Right ventricle myocardium superior (tissue), 1 donor: Measurements from ENCODE around the gene CDK14. TPM values are rescaled to one million over a fixed set of nuclear protein-coding genes. Genes with fewer than 3 reads are reported as not detected.
A peak's percentile ranks its signal among the peaks of the same experiment; 100 is the strongest.

Experiments used
- ATAC-seq: fragments of 200-7000 bp; cut with Tn5 transposase; one replicate; pipeline ENCODE4 v1.9.1; 2020; ENCODE audit warnings: mild to moderate bottlenecking; ENCODE audit not compliant: poor library complexity
- DNase-seq: peaks from one replicate; pipeline ENCODE4 v3.0.0-alpha.2; 2020
- intact Hi-C: fragments of 100-400 bp; cut with DNase I; formaldehyde crosslinking; loops from one replicate; pipeline ENCODE4 v1.11.2; 2022
- long read RNA-seq: library from polyadenylated mRNA; unstranded; transcript quantifications from one replicate; pipeline ENCODE4 v2.0.0, GENCODE V29; 2021
- total RNA-seq: library from RNA; stranded (reverse); fragmentation: NEBNext Ultra II Directional; extraction: Animal tissue kit (Norgen Biotek cat#: 25700); gene quantifications from one replicate; pipeline ENCODE4 v1.2.1, GENCODE V29; 2021
- donor health status: DM: no; HTN: yes; CAD: no; lungs with severe emphysema.

CDK14 gene
- total RNA-seq = 24.2 TPM
- long read RNA-seq, full-length matches to known transcripts = 11 of 16 reads
- long read RNA-seq, partial matches to known transcripts = 1 of 16 reads
- long read RNA-seq, other reads (novel, unspliced or antisense) = 4 of 16 reads

GRCh38 chr7:90595801-90596670 is at the start of gene CDK14:
TSS of gene CDK14 (plus strand) at chr7:90596321. CDS start at chr7:90596628, 307 bp downstream.
- intact Hi-C loops = loop anchor here (10.0 kb wide), 1 partner anchor 129 kb away; no protein-coding TSS in a partner anchor
- ATAC-seq = peak; percentile 84
- peak; percentile 91 for DNase-seq

- DNase-seq = no peak
- intact Hi-C loops = loop anchor here (5.0 kb wide), 1 partner anchor 76 kb away; no protein-coding TSS in a partner anchor
- no peak for ATAC-seq
Measured at GRCh38 chr7:90551036-90551435, 45.1 kb upstream of the CDK14 start.

GRCh38 chr7:90552521-90552920 is 43.6 kb upstream of the CDK14 start:
- ATAC-seq (peak; percentile 48), DNase-seq (no peak)
- intact Hi-C loops = loop anchor here (2.0 to 5.0 kb wide), 2 partner anchors 75 to 482 kb away; no protein-coding TSS in a partner anchor

DNA sequence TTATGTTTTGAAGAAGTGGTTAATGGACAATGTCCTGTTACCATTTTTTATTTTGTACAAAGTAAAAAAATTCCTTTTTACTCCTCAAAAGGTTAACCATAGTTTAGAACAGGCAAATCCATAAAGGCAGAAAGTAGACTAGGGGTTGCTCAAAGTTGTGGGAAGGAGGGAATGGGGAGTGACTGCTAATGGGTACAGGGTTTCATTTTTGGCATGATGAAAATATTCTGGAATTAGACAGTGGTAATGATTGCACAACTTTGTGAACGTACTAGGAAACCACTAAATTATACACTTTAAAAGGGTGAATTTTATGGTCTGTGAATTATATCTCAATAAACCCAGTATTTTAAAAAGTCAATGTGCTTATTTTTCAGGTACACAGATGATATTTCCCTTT is 35.4 kb upstream of the CDK14 start:
- no peak for DNase-seq
- intact Hi-C loops = no loop called here
- ATAC-seq = no peak

DNA sequence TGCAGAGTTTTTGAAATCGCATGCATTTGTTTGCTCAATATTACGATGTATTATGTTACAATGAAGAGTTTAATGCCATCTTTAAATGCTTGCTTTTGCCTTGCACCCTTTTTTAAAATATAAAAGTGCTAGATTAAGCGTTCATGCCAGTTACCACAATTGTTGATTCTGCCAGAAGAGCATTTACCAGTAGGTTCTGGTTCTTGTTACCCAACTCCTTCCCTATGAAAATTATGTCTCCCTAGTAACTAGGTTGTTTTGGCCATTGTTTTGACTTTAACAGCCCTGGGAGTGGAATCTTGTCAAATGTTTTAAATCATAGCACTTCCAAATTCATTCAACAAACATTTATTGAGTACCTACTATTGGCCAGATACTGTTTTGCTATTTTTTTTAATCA is 32.8 kb upstream of the CDK14 start:
- no peak for ATAC-seq
- intact Hi-C loops = no loop called here
- no peak for DNase-seq

GRCh38 chr7:90564455-90564854 is 31.7 kb upstream of the CDK14 start:
- DNase-seq (no peak), ATAC-seq (no peak)
- intact Hi-C loops = no loop called here

DNA sequence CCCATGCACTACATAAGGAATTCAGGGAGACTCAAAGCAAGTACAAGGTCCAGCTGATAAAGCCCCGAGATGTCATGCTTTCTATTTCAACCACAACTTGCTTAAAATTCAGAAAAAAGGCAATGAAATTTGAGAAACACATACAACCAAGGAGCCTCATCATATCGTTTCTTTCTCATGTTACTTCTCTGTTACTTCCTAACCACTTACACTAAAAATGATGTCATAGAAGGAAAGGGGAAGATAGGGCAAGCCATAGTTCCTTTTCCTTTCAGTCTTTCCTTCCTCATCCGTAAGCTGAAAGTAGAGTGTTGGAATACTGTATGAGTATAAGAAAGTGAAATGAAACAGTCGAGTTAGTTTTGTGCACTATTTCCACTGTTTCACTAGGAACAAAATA is 27.9 kb upstream of the CDK14 start:
- ATAC-seq (no peak), DNase-seq (no peak)
- intact Hi-C loops = no loop called here

DNA sequence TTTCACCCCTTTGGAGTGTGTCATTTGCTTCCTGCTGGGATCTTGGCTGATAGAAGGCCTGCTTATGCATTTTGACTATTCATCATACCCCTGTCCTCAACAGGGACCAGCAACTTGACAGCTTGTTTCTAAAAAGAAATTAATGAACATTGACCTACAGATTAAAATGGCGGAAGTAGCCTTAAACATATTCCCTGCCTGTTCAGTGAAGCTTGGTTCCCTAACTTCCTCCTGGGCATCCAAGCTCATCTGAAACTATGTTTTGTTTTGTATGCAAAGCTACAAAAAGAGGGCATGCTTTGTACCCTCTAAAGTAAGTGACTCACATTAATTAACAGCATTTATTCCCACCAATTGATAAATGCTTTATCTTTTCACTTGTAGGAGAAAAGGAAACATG is 26.8 kb upstream of the CDK14 start:
- no peak for ATAC-seq
- intact Hi-C loops = no loop called here
- no peak for DNase-seq

GRCh38 chr7:90570373-90570959 is 25.7 kb upstream of the CDK14 start:
- intact Hi-C loops = no loop called here
- no peak for ATAC-seq
- no peak for DNase-seq

DNA sequence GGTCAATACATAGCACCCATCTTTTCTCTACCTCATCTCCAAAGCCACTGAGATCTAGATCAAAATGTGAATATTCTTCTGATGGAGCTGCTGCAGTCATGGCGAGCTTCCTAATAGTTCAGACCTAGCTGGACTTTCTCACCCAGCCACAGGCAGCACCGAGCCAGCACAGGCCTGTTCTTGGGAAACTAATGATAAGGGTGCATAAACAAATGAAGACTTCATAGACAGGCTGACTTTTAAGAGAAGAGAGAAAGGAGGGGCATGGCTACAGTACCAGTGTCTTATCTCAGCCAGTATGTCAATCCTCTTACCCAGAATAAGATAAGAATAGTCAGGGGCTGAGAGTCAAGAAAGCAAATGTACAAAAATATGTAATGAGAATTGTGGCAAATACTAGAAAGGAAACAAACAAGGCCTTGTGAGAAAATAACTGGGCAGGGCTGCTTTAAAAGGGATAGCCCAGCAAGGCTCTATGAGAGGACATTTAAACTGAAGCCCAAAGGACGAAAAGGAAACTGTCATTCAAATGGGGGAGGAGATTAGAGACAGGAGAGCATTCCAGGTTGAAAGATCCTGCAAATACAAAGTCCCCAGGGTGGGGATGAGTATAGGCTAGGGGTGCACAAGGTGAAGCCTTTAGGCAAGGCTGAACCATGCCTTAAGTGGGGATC is 21.8 kb upstream of the CDK14 start:
- intact Hi-C loops = no loop called here
- ATAC-seq (peak; percentile 96), DNase-seq (peak; percentile 72)

DNA sequence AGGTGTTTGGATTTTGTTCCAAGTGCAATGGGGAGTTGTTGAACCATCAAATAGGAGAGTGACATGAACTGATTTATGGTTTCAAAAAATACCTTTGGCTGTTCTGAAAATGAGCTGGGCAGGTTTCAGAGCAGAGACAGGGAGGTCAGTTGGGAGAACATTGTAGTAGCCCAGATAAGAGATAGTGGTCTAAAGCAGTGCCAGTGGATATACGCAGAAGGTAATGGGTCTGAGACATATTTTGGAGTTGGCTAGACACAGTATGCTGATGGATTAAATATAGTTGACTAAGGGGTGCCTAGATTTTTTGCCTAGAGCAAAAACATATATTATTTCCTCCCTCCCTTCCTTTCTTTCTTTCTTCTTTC is 21.3 kb upstream of the CDK14 start:
- peak; percentile 42 for ATAC-seq
- no peak for DNase-seq
- intact Hi-C loops = no loop called here

- intact Hi-C loops = no loop called here
- DNase-seq (no peak), ATAC-seq (no peak)
Measured at GRCh38 chr7:90579181-90579688, 16.9 kb upstream of the CDK14 start.

- intact Hi-C loops = no loop called here
- DNase-seq (no peak), ATAC-seq (no peak)
Measured at GRCh38 chr7:90580051-90580450, 16.1 kb upstream of the CDK14 start.

DNA sequence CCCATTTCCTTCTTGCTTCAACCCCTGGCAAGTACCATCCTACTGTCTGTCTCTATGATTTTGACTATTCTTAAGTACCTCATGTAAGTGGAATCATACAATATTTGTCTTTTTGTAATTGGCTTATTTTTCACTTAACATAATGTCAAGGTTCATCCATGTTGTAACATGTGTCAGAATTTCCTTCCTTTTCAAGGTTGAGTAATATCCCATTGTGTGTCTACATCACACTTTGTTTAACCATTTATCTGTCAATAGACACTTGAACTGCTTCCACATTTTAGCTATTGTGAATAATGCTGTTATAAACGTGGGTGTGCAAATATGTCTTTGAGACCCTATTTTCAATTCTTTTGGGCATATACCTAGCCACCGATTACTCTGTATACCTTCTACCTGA is 14.0 kb upstream of the CDK14 start:
- intact Hi-C loops = no loop called here
- ATAC-seq = no peak
- DNase-seq = no peak

- ATAC-seq = no peak
Measured at GRCh38 chr7:90584378-90584777, 11.7 kb upstream of the CDK14 start.

GRCh38 chr7:90586091-90586490 is 10.0 kb upstream of the CDK14 start:
- ATAC-seq (no peak), DNase-seq (no peak)
- intact Hi-C loops = no loop called here

More at GRCh38 chr7:90584378-90584777, 11.7 kb upstream of the CDK14 start:
- DNase-seq = no peak
- intact Hi-C loops = no loop called here

GRCh38 chr7:90587766-90588165 is 8.4 kb upstream of the CDK14 start:
- intact Hi-C loops = no loop called here
- ATAC-seq = no peak
- DNase-seq = no peak

- intact Hi-C loops = loop anchor here (10.0 kb wide), 1 partner anchor 133 kb away; no protein-coding TSS in a partner anchor
Measured at GRCh38 chr7:90592033-90592432, 4.1 kb upstream of the CDK14 start.

DNA sequence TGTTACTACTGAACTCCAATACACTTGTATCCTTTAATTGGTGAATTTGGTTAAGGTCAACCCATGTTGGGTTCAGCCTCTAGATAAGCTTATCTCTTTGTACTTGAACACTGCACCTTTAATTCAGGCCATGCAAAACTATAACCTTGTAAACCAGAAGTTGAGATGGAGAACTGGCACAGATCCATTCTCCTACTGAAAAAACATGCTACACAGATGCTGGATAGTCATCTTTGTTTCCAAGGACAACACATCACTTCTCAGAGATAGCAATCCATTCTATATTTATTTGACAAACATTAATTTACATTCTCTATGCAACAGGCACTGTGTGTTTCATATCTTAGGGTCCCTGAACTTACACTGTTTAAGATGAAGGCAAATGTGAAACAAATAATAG is 2.9 kb upstream of the CDK14 start:
- intact Hi-C loops = loop anchor here (10.0 kb wide), 1 partner anchor 132 kb away; no protein-coding TSS in a partner anchor
- ATAC-seq (no peak), DNase-seq (no peak)

More at GRCh38 chr7:90592033-90592432, 4.1 kb upstream of the CDK14 start:
- DNase-seq (no peak), ATAC-seq (no peak)
